Raji (cell line): ENCODE results near the gene GRID2IP.

Source experiments
- POLR2A ChIP-seq: IDR thresholded peaks from 2 replicates; pipeline ENCODE4 v1.6.1; 2011; ENCODE audit warnings: low read depth, low read length, control low read depth; ENCODE audit not compliant: insufficient read depth

Gene GRID2IP

GRCh38 chr7:6482743-6483119, 68.5 kb downstream of the GRID2IP start:
- TF ChIP-seq POLR2A: no peak

- no peak for TF ChIP-seq POLR2A
Measured at GRCh38 chr7:6482307-6482706, 69.0 kb downstream of the GRID2IP start.

- TF ChIP-seq POLR2A: no peak
Measured at GRCh38 chr7:6481445-6481844, 69.8 kb downstream of the GRID2IP start.

GRCh38 chr7:6480323-6480660, 71.0 kb downstream of the GRID2IP start:
- TF ChIP-seq POLR2A: no peak

GRCh38 chr7:6479067-6479466, 72.2 kb downstream of the GRID2IP start:
- no peak for TF ChIP-seq POLR2A

- TF ChIP-seq POLR2A: no peak
Measured at GRCh38 chr7:6478186-6478585, 73.1 kb downstream of the GRID2IP start.

- no peak for TF ChIP-seq POLR2A
Measured at GRCh38 chr7:6477318-6477660, 74.0 kb downstream of the GRID2IP start.

GRCh38 chr7:6476596-6477317, 74.5 kb downstream of the GRID2IP start:
- TF ChIP-seq POLR2A: no peak

GRCh38 chr7:6475433-6476186, 75.7 kb downstream of the GRID2IP start:
- no peak for TF ChIP-seq POLR2A

GRCh38 chr7:6465862-6466261, 85.4 kb downstream of the GRID2IP start:
- no peak for TF ChIP-seq POLR2A

GRCh38 chr7:6461946-6462550, 89.2 kb downstream of the GRID2IP start:
- TF ChIP-seq POLR2A: no peak

- no peak for TF ChIP-seq POLR2A
Measured at GRCh38 chr7:6460990-6461584, 90.2 kb downstream of the GRID2IP start.

GRCh38 chr7:6460303-6460702, 91.0 kb downstream of the GRID2IP start:
- no peak for TF ChIP-seq POLR2A

GRCh38 chr7:6453734-6454133, 97.5 kb downstream of the GRID2IP start:
- no peak for TF ChIP-seq POLR2A

- TF ChIP-seq POLR2A: no peak
Measured at GRCh38 chr7:6451224-6451705, 100.0 kb downstream of the GRID2IP start.

GRCh38 chr7:6448943-6449543, 102.2 kb downstream of the GRID2IP start:
- TF ChIP-seq POLR2A: no peak; the same call in 1 of the 2 replicates

GRCh38 chr7:6447581-6448199, 103.6 kb downstream of the GRID2IP start, which contains the start of gene DAGLB:
DAGLB (minus strand) TSS chr7:6447954; CDS start chr7:6447842, 112 bp downstream.
- TF ChIP-seq POLR2A: peak; percentile 97
